SK-N-MC (cell line): ENCODE results near the gene GALC.

Experiments used
- DNase-seq: peaks from one replicate; pipeline ENCODE4 v3.0.0-alpha.2; 2011; ENCODE audit warnings: low read depth, low spot score
- H3K27ac ChIP-seq: fragments of 200-600 bp; sonication (generic); 2 replicates; pipeline ENCODE4 v1.5.1; 2016; ENCODE audit warnings: mixed run types
- H3K36me3 ChIP-seq: fragments of 200-600 bp; sonication (generic); 2 replicates; pipeline ENCODE4 v1.6.1; 2017; ENCODE audit warnings: antibody characterized with exemption, low read length, mixed read lengths; ENCODE audit not compliant: insufficient read depth
- H3K4me3 ChIP-seq: fragments of 200-600 bp; sonication (generic); 2 replicates; pipeline ENCODE4 v1.5.1; 2016
- H3K9ac ChIP-seq: fragments of 200-600 bp; sonication (generic); 2 replicates; pipeline ENCODE4 v1.8.0; 2017; ENCODE audit warnings: mixed run types, mixed read lengths; ENCODE audit not compliant: insufficient read length
- H3K9me3 ChIP-seq: fragments of 200-600 bp; sonication (generic); 2 replicates; pipeline ENCODE4 v1.6.1; 2017; ENCODE audit warnings: low read depth, mild to moderate bottlenecking, antibody characterized with exemption, low read length, moderate library complexity, mixed read lengths
- EZH2 ChIP-seq: fragments of 200-600 bp; sonication (generic); IDR thresholded peaks from one replicate; pipeline ENCODE4 v1.6.1; 2017; ENCODE audit warnings: antibody characterized with exemption
- FOXP2 ChIP-seq: optimal IDR thresholded peaks from 2 replicates; pipeline ENCODE3; 2011; ENCODE audit warnings: mild to moderate bottlenecking, moderate library complexity; ENCODE audit not compliant: insufficient read depth; ENCODE audit errors: extremely low read length, control extremely low read depth
- POLR2AphosphoS5 ChIP-seq: IDR thresholded peaks from 2 replicates; pipeline ENCODE4 v1.6.1; 2012; ENCODE audit warnings: mild to moderate bottlenecking, low read depth, low read length, borderline replicate concordance

The GALC gene

DNA sequence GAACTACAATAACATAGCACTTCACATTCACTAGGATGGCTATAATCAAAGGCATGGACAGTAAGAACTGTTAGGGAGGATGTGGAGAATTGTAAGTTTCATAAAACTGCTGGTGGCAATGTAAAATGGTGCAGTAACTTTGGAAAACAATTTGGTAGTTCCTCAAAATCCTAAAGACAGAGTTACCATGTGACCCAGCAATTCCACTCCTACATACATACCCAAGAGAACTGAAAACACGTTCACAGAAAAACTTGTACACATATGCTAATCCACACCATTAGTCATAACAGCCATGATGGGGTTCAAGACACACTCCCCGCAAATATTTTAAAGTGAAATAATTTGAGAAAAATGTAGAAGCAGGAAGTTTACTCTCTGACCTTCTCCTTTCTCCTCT lies 31.7 kb downstream of the GALC start:
- no peak for TF ChIP-seq POLR2AphosphoS5
- no peak for TF ChIP-seq FOXP2
- no peak for TF ChIP-seq EZH2
- Histone ChIP-seq H3K4me3 (no peak overlapping the region), H3K9ac (no peak overlapping the region), H3K27ac (no peak overlapping the region), H3K36me3 (no peaks in the 10 kb centered on the region), H3K9me3 (no peaks in the 10 kb centered on the region)
- DNase-seq, result no peak

DNA sequence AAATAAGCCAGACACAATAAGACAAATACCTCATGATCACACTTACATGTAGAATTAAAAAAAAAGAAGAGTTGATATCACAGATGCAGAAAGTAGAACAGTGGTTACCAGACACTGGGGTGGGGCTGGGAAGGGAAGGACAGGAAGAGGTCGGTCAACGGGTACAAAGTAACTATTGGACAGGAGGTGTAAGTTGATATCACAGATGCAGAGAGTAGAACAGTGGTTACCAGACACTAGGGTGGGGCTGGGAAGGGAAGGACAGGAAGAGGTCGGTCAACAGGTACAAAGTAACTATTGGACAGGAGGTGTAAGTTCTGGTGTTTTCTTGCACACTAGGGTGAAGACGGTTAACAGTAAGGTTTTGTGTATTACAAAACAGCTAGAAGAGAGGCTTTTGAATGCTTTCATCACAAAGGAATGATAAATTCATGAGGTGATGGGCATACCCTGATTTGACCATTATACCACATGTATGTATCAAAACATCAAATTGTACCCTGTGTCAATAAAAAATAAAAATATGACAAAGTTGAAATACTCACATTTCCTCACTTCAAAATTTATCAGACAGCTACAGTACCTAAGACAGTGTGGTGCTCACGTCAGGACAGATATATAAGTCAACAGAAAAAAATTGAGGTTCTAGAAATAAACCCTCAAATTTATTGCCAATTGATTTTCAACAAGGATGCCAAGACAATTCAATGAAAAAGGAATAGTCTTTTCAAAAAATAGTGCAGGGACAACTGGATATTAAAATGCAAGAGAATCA lies 32.8 kb downstream of the GALC start:
- Histone ChIP-seq H3K9ac (no peak overlapping the region), H3K36me3 (no peaks in the 10 kb centered on the region), H3K27ac (no peak overlapping the region), H3K4me3 (no peak overlapping the region), H3K9me3 (no peaks in the 10 kb centered on the region)
- TF ChIP-seq FOXP2, result no peak
- TF ChIP-seq POLR2AphosphoS5, result no peak
- no peak for TF ChIP-seq EZH2
- no peak for DNase-seq

- Histone ChIP-seq H3K4me3 (0 out of 2 replicates have a peak overlapping the region, but pooled peaks have one; percentile 1), H3K9ac (no peak overlapping the region), H3K36me3 (no peaks in the 10 kb centered on the region), H3K27ac (no peak overlapping the region), H3K9me3 (no peaks in the 10 kb centered on the region)
- peak; percentile 26 for DNase-seq
- TF ChIP-seq POLR2AphosphoS5, result no peak
Observed at GRCh38 chr14:87955501-87955900, 37.5 kb downstream of the GALC start.

GRCh38 chr14:87952307-87953094 lies 40.5 kb downstream of the GALC start:
- TF ChIP-seq EZH2, result no peak
- TF ChIP-seq POLR2AphosphoS5, result no peak
- TF ChIP-seq FOXP2, result no peak
- no peak for DNase-seq
- Histone ChIP-seq H3K4me3 (no peak overlapping the region), H3K9me3 (no peaks in the 10 kb centered on the region), H3K36me3 (no peaks in the 10 kb centered on the region), H3K27ac (no peak overlapping the region), H3K9ac (no peak overlapping the region)

DNA sequence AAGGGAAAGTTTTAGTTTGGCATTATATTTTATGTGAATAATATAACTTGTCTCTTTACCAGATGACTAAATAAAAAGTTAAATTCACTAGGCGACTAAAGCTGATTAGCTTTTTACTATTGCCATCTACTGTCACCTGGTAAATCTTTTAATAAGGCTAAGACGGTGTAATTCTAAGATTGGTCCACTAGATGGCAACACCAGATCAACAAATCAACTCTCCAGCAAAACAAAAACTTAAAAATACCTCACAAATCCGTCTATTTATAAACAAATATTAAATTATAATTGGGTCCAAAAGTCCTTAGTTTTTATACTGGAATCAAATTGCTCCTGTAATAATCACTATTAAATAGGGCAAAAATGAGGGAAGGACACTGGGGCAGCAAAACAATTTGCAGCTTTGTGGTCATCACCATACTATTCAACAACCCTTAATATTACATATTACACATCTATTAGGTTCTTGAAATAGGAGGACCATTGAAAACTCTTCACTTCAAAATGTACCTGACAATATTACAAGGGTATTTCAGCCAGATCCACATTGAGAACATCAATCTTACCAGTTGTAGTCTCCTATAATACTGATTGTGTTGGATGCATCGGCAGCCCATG lies 47.9 kb downstream of the GALC start:
- H3K9me3 ChIP-seq, result no peaks in the 10 kb centered on the region
- H3K9ac ChIP-seq, result no peak overlapping the region
- H3K4me3 ChIP-seq, result no peak overlapping the region
- no peaks in the 10 kb centered on the region for H3K36me3 ChIP-seq
- H3K27ac ChIP-seq, result no peak overlapping the region
- peak; percentile 48 for DNase-seq
- TF ChIP-seq POLR2AphosphoS5 (no peak), EZH2 (no peak), FOXP2 (no peak)

DNA sequence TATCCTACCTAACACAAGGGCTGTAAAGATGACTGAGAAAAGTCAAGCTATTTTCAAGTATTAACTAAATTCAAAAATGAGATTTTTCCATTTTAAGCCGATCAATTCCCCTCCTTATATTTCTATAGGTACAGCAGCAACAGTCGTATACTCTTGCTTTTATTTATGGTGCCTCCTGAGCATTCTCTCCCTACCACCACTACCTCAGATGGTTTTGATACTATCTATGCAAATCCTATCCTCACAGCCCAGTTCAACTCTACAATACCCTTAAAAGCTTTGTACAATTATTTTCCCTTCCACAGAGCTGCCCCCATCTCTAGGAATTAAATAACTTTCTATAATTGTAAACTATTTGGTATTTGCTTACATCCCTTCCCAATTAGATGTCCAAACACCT lies 52.1 kb downstream of the GALC start:
- TF ChIP-seq EZH2 (no peak), FOXP2 (no peak), POLR2AphosphoS5 (no peak)
- Histone ChIP-seq H3K9me3 (no peaks in the 10 kb centered on the region), H3K27ac (no peak overlapping the region), H3K36me3 (no peaks in the 10 kb centered on the region), H3K4me3 (no peak overlapping the region), H3K9ac (no peak overlapping the region)
- no peak for DNase-seq

GRCh38 chr14:87940382-87940781 lies 52.6 kb downstream of the GALC start:
- DNase-seq, result no peak
- Histone ChIP-seq H3K4me3 (no peak overlapping the region), H3K9ac (no peak overlapping the region), H3K9me3 (no peaks in the 10 kb centered on the region), H3K27ac (no peak overlapping the region), H3K36me3 (no peaks in the 10 kb centered on the region)
- TF ChIP-seq EZH2 (no peak), FOXP2 (no peak), POLR2AphosphoS5 (no peak)

DNA sequence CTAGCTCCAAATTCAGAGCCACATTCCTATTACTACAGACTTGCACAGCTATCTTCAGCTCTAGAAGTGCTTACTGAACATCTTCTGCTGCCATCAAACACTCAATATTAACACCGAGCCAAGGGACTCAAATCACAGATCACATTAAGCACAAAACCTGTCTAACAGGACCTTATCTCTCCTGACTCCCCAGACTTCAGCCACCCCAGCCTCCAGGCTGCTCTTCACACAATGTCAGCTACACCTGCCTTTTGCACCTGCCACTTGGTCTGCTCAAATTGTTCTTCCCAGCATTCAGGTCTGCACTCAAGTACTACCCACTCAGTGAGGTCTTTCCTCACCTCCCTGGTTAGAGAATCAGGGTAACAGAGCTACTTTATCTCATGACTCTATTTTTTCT lies 57.1 kb downstream of the GALC start:
- no peaks in the 10 kb centered on the region for H3K36me3 ChIP-seq
- no peaks in the 10 kb centered on the region for H3K9me3 ChIP-seq
- no peak for DNase-seq
- no peak overlapping the region for H3K9ac ChIP-seq
- H3K27ac ChIP-seq, result no peak overlapping the region
- H3K4me3 ChIP-seq, result no peak overlapping the region
- TF ChIP-seq EZH2 (no peak), POLR2AphosphoS5 (no peak), FOXP2 (no peak)
